ENCODE measurements around the gene ZNF521.

- TF ChIP-seq POLR2AphosphoS5 (IDR thresholded peaks at IDR 0.05), result no peak
- TF ChIP-seq POLR2A (IDR thresholded peaks at IDR 0.05), result no peak
- no peak for TF ChIP-seq CTCF (IDR thresholded peaks at IDR 0.05)
- no peak for TF ChIP-seq EP300 (IDR thresholded peaks at IDR 0.05)
These were observed 254.4 kb downstream of the ZNF521 start for GRCh38 chr18:25097569-25098056.

All from upper lobe of left lung (tissue), 4 donors.